Adipose tissue (tissue), 3 donors: ENCODE measurements around the gene TM9SF2. TPM values are rescaled to one million over a fixed set of nuclear protein-coding genes. Genes with fewer than 3 reads are reported as not detected.
"Not testable (repeated sequence)": the region's sequence is repeated elsewhere in the genome, so short reads cannot be mapped to it uniquely, and the experiment has no call there.

Experiments used
- H3K27ac ChIP-seq: one replicate; pipeline ENCODE4 v1.5.1; 2013; ENCODE audit warnings: low read depth, low read length
- WGBS, 3 donors: extraction: QIAGEN DNeasy Blood & Tissue Kit; methylation state at CpG; one replicate each; pipeline ENCODE4 v1.1.7; 2013; 5-methylcytosine and 5-hydroxymethylcytosine counted together
- polyA plus RNA-seq, 3 donors: library from polyadenylated mRNA; stranded (reverse); fragments of 200-250 nt; gene quantifications; one replicate each; pipeline ENCODE4 v1.2.3, GENCODE V29; 2013
- donor health status: healthy with polysubstance abuse.
- donor health status: Bipolar disorder and iron deficiency.
- donor health status: healthy.

The TM9SF2 gene, protein sequence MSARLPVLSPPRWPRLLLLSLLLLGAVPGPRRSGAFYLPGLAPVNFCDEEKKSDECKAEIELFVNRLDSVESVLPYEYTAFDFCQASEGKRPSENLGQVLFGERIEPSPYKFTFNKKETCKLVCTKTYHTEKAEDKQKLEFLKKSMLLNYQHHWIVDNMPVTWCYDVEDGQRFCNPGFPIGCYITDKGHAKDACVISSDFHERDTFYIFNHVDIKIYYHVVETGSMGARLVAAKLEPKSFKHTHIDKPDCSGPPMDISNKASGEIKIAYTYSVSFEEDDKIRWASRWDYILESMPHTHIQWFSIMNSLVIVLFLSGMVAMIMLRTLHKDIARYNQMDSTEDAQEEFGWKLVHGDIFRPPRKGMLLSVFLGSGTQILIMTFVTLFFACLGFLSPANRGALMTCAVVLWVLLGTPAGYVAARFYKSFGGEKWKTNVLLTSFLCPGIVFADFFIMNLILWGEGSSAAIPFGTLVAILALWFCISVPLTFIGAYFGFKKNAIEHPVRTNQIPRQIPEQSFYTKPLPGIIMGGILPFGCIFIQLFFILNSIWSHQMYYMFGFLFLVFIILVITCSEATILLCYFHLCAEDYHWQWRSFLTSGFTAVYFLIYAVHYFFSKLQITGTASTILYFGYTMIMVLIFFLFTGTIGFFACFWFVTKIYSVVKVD
- polyA plus RNA-seq: 10 to 100 TPM; 31.6 to 71.5 (median 57.1) TPM

GRCh38 chr13:99501184-99501847 is at the start of gene TM9SF2:
TSS of gene TM9SF2 (plus strand) at chr13:99501472. CDS start at chr13:99501607, 135 bp downstream.
- WGBS, 3 donors: 0% methylated on average over 55 of the region's 55 CpGs
- peak within 1 kb of the TSS; percentile 75 for H3K27ac ChIP-seq

DNA sequence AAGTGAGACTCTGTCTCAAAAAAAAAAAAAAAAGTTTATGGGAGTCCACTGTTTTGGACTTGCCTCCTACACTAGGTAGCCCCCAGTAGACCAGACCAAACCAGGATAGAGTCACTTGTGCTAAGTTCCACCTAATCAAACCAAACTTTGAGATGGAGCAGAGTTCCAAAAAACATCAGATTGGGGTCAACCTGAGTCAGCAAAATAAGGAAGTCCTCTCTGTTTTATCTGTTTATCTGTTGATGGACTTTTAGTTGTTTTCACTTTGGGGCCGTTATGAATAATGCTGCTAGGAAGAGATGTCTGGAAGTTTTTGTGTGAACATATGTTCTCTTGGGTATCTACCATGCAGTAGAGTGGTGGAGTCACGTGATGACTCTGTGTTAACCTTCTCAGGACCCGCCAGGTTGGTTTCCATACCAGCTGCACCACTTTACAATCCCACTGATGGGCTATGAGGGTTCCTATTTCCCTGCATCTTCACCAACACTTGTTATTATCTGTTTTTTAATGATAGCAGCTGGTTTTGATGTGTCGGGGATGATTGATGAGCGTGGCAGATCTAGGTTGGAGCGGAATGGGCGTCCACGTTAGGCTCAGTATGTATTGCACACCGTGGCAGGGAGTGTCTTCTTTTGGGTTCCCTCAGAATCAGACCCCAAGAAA is 46.6 kb upstream of the TM9SF2 start:
- no peak overlapping the region for H3K27ac ChIP-seq
- WGBS, 3 donors: 84 to 90% (median 88%) methylated on average over 9 of the region's 9 CpGs

DNA sequence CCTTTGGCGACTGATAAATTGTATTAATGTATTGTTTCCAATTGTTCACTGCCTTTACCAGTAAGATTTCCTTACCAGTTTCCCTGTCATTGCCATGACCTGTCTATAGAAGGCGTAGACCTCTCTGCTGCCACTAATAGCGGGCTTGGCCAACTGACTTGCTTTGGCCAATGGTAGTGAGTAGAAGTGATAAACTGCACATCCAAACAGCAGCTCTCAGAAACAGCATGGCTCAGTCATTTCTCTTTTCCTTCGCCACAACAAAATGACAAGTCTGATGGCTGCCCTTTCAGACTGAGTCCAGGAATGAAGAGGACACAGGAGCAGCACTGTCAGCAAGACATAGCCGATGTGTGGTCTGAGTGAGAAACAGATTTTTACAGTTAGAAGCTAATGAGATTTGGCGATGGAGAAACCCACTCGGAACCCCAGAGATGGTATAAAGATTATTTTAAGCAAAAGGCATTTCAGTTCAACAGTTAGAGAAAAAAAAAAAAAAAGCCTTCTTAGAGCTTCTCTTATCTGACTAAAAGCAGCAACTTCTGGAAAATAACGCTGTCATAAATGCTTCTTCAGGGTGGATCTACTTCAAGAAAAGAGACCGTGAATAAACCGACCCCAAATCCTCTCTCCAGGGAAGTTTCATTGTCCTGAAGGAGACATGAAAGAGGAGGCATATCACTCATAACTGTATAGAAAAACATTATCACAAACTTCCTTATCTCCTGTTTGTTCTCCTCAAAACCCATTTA is 42.0 kb upstream of the TM9SF2 start:
- WGBS, 3 donors: 81 to 85% (median 82%) methylated on average over 10 of the region's 10 CpGs
- H3K27ac ChIP-seq: no peak overlapping the region

GRCh38 chr13:99460802-99461201 is 40.5 kb upstream of the TM9SF2 start:
- H3K27ac ChIP-seq: not testable (repeated sequence)
- WGBS, 3 donors: 53 to 70% (median 67%) methylated on average over 4 of the region's 4 CpGs

- WGBS, 3 donors: 95 to 98% (median 97%) methylated on average over 3 of the region's 3 CpGs
Observed at GRCh38 chr13:99463646-99464397, 37.5 kb upstream of the TM9SF2 start.

GRCh38 chr13:99464441-99464949 is 36.8 kb upstream of the TM9SF2 start:
- 34 to 70% (median 41%) methylated on average over 9 of the region's 9 CpGs for WGBS, 3 donors
- H3K27ac ChIP-seq: no peak overlapping the region

More at GRCh38 chr13:99463646-99464397, 37.5 kb upstream of the TM9SF2 start:
- H3K27ac ChIP-seq: no peak overlapping the region

- no peak overlapping the region for H3K27ac ChIP-seq
- 97 to 99% (median 97%) methylated on average over 2 of the region's 2 CpGs for WGBS, 3 donors
Observed at GRCh38 chr13:99465454-99465853, 35.8 kb upstream of the TM9SF2 start.

DNA sequence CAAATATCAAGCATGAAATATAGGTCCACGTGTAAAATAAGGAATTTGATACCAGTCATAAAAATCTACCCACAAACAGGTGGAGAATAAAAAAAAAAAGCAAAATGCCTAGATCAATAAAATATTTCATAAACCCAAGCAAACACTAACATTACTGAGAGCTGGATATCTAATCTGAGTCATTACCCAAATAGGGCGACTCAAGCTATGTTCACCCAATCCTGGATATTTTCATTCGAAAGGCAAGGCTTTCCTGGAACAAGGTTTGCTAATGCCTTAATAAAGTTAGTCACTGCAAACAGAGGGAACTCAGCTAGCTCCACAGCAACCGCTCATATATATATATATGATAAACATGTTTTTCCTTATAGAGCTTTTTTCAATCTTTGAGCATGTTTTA is 33.5 kb upstream of the TM9SF2 start:
- no peak overlapping the region for H3K27ac ChIP-seq
- 30 to 80% (median 79%) methylated on average over 4 of the region's 4 CpGs for WGBS, 3 donors

GRCh38 chr13:99469041-99469440 is 32.2 kb upstream of the TM9SF2 start:
- H3K27ac ChIP-seq: no peak overlapping the region
- WGBS, 3 donors: 56 to 66% (median 56%) methylated on average over 2 of the region's 2 CpGs

DNA sequence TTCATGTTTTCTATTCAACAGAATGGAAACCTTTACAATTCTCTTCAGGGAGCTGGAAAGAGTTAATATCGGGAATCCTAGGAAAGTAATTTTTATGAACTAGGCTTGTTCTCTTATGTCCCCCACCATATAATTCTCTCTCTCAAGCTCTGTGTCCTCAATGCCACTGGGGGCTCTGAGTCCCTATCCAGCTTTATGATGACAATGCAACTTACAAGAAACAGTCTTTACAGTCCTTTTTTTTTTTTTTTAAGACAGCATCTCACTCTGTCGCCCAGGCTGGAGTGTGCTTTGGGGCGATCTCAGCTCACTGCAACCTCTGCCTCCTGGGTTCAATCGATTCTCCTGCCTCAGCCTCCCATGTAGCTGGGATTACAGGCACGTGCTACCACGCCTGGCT is 31.2 kb upstream of the TM9SF2 start:
- WGBS, 3 donors: 80 to 88% (median 87%) methylated on average over 6 of the region's 6 CpGs
- no peak overlapping the region for H3K27ac ChIP-seq

- 49 to 56% (median 51%) methylated on average over 3 of the region's 3 CpGs for whole genome bisulfite sequencing, 3 donors
- no peak overlapping the region for H3K27ac ChIP-seq
Observed at GRCh38 chr13:99471221-99472121, 29.8 kb upstream of the TM9SF2 start.

- H3K27ac ChIP-seq: no peak overlapping the region
- 59 to 69% (median 68%) methylated on average over 1 of the region's 1 CpG for WGBS, 3 donors
Observed at GRCh38 chr13:99472122-99472440, 29.2 kb upstream of the TM9SF2 start.

DNA sequence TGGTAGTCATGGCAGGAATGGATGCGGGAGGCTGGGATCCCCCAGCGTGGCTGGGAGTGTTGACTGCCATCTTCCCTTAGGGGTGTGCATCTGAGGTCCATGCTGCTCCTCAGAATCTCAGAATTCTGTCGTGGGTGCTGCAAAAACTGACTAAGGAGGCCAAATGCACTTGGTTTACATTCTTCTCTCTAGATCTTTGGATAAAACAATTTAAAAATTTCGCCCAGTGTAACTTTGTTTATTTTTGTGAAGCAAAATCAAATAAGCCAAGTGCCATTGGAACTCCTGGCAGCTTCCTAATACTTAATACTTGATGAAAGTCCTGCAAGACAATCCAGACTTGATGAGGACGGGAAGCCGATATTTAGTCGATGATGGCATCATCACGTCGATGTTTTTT is 27.8 kb upstream of the TM9SF2 start:
- no peak overlapping the region for H3K27ac ChIP-seq
- 77 to 84% (median 80%) methylated on average over 9 of the region's 9 CpGs for WGBS, 3 donors

- H3K27ac ChIP-seq: no peak overlapping the region
- WGBS, 3 donors: 46 to 61% (median 55%) methylated on average over 3 to 5 of the region's 5 CpGs
Observed at GRCh38 chr13:99476648-99477047, 24.6 kb upstream of the TM9SF2 start.

DNA sequence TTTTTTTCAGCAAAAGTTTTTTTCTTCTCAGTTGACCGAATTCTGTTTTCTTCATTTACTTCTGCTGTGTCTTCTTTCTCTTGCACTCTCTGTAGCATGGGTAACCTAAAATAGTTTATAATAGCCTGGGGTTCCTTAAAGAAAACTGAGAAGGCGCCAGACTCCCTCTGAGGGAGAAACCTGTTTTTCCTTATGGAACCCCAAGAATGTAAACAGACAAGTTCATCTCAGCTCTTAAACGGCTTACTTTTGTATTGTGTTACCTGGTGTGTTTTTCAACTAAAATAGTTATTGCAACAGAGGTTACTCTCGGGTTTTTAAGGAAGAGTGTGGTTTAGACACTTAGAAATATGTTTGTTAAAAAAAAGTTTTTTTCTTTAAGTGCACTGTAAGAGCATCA is 23.8 kb upstream of the TM9SF2 start:
- 49 to 68% (median 55%) methylated on average over 4 of the region's 4 CpGs for WGBS, 3 donors
- H3K27ac ChIP-seq: no peak overlapping the region

- H3K27ac ChIP-seq: no peak overlapping the region
- 82 to 86% (median 85%) methylated on average over 4 of the region's 4 CpGs for WGBS, 3 donors
Observed at GRCh38 chr13:99481366-99481765, 19.9 kb upstream of the TM9SF2 start.
